ENCODE measurements around the gene COX19. TPM values are rescaled to one million over a fixed set of nuclear protein-coding genes. Genes with fewer than 3 reads are reported as not detected.

The COX19 gene
- total and polyA plus RNA-seq, 2 donors (not counting 1 experiment from before 2014, with no cell fraction given): 14.7 to 38.3 TPM

- Histone ChIP-seq H3K79me2 (ENCODE audit: control insufficient read depth, insufficient read depth, low read length) (no peaks in the 10 kb centered on the region), H3K4me3 (ENCODE audit: control extremely low read depth in 1 of 5, extremely low read depth in 1 of 5, insufficient read depth in 1 of 5, low read depth in 2 of 5, low read length in 4 of 5) (no peak overlapping the region), H3K27ac (ENCODE audit: low read length in 2 of 2) (no peak overlapping the region), H3K4me1 (ENCODE audit: control insufficient read depth in 2 of 2, insufficient read depth in 2 of 2, low read length in 2 of 2) (peaks cover 7 to 26% of the 10 kb centered on the region in 2 donors), H2AFZ (ENCODE audit: insufficient read depth, low read depth, low read length, poor library complexity, severe bottlenecking) (no peak overlapping the region), H3K9ac (ENCODE audit: low read length) (no peak overlapping the region), H3K4me2 (replicated peaks; ENCODE audit: low read depth, low read length, poor library complexity, severe bottlenecking) (no peak overlapping the region), H4K20me1 (ENCODE audit: control insufficient read depth, insufficient read depth, low read length, poor library complexity, severe bottlenecking) (peaks cover 4% of the 10 kb centered on the region), H3K9me3 (ENCODE audit: control extremely low read depth in 1 of 3, control insufficient read depth in 2 of 3, insufficient read depth in 1 of 3, low read length in 2 of 3) (peaks cover 0 to 12% (median 0%) of the 10 kb centered on the region in 3 donors), H3K27me3 (replicated peaks in 1 of 4; ENCODE audit: control extremely low read depth in 1 of 4, control insufficient read depth in 3 of 4, insufficient read depth in 4 of 4, low read length in 3 of 4) (peaks cover 0 to 27% (median 5%) of the 10 kb centered on the region in 4 experiments), H3K36me3 (replicated peaks in 1 of 2; ENCODE audit: control extremely low read depth in 1 of 2, control insufficient read depth in 1 of 2, extremely low read depth in 1 of 2, insufficient read depth in 2 of 2, low read length in 1 of 2) (no peaks in the 10 kb centered on the region)
- CTCF ChIA-PET: interaction anchor here (2.8 kb wide), 1 partner anchor 50 kb away, joined by 11 read pairs; no protein-coding TSS in a partner anchor
- no peak for ATAC-seq (ENCODE audit: low read depth)
- Mint-ChIP-seq H3K27me3 (peaks cover 19% of the 10 kb centered on the region), H3K4me3 (no peak overlapping the region), H3K27ac (no peak overlapping the region), H3K9me3 (ENCODE audit: insufficient read depth) (no peaks in the 10 kb centered on the region), H3K4me1 (peaks cover 11% of the 10 kb centered on the region)
- intact Hi-C loops (cut with micrococcal nuclease): loop anchor here (2.0 kb wide), 1 partner anchor 17 kb away; the partner anchor contains the start of gene COX19
- WGBS (ENCODE audit: insufficient coverage): 94% methylated on average over 28 of the region's 32 CpGs
- no peak for TF ChIP-seq CTCF (IDR thresholded peaks at IDR 0.05)
- no peak for TF ChIP-seq EZH2 (IDR thresholded peaks at IDR 0.05; ENCODE audit: borderline replicate concordance, insufficient read depth, low read depth, low read length, poor library complexity, severe bottlenecking)
- POLR2A ChIA-PET: no interaction called here
- no peak for DNase-seq
Observed at GRCh38 chr7:957418-958220, 17.7 kb downstream of the COX19 start.

DNA sequence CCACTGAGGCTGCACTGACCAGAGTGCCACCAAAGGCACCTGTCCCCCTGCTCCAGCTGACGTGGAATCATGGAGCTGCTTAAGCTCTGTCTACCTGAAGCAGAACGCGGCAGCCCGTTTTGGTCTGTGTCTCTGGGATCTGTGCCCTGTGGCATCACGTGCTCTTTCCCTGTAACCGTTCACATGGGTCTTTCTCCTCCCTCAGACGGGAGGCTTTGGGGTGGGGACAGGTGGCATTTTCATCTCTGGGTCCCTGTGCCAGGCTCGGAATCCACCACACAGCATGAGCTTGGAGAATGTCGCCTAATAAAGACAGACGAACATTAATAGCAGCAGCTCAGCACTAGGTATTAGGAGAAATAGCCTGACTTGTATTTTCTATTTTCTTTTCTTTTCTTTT lies 19.3 kb downstream of the COX19 start:
- H3K4me1 ChIP-seq (ENCODE audit: control insufficient read depth in 2 of 2, insufficient read depth in 2 of 2, low read length in 2 of 2): peaks cover 7 to 26% of the 10 kb centered on the region in 2 donors

More for the DNA sequence above, 19.3 kb downstream of the COX19 start:
- ChIA-PET POLR2A (interaction anchor here (0.6 to 1.4 kb wide), 3 partner anchors 33 to 117 kb away, joined by 4 read pairs; no protein-coding TSS in a partner anchor), CTCF (interaction anchor here (0.7 to 3.3 kb wide), 8 partner anchors 17 to 515 kb away, joined by 4 to 11 read pairs (median 4); no protein-coding TSS in a partner anchor)
- Histone ChIP-seq H4K20me1 (ENCODE audit: control insufficient read depth, insufficient read depth, low read length, poor library complexity, severe bottlenecking) (no peaks in the 10 kb centered on the region), H3K9ac (ENCODE audit: low read length) (no peak overlapping the region), H2AFZ (ENCODE audit: insufficient read depth, low read depth, low read length, poor library complexity, severe bottlenecking) (no peak overlapping the region), H3K4me3 (ENCODE audit: control extremely low read depth in 1 of 5, extremely low read depth in 1 of 5, insufficient read depth in 1 of 5, low read depth in 2 of 5, low read length in 4 of 5) (no peak overlapping the region), H3K27me3 (replicated peaks in 1 of 4; ENCODE audit: control extremely low read depth in 1 of 4, control insufficient read depth in 3 of 4, insufficient read depth in 4 of 4, low read length in 3 of 4) (peaks cover 0 to 21% (median 5%) of the 10 kb centered on the region in 4 experiments), H3K4me2 (replicated peaks; ENCODE audit: low read depth, low read length, poor library complexity, severe bottlenecking) (no peak overlapping the region), H3K27ac (ENCODE audit: low read length in 2 of 2) (no peak overlapping the region), H3K36me3 (replicated peaks in 1 of 2; ENCODE audit: control extremely low read depth in 1 of 2, control insufficient read depth in 1 of 2, extremely low read depth in 1 of 2, insufficient read depth in 2 of 2, low read length in 1 of 2) (no peaks in the 10 kb centered on the region), H3K9me3 (ENCODE audit: control extremely low read depth in 1 of 3, control insufficient read depth in 2 of 3, insufficient read depth in 1 of 3, low read length in 2 of 3) (peaks cover 0 to 7% (median 0%) of the 10 kb centered on the region in 3 donors), H3K79me2 (ENCODE audit: control insufficient read depth, insufficient read depth, low read length) (no peaks in the 10 kb centered on the region)
- Mint-ChIP-seq H3K4me1 (peaks cover 10% of the 10 kb centered on the region), H3K9me3 (ENCODE audit: insufficient read depth) (no peaks in the 10 kb centered on the region), H3K27me3 (peaks cover 10% of the 10 kb centered on the region), H3K4me3 (peak overlapping the region; percentile 62), H3K27ac (no peak overlapping the region)
- intact Hi-C loops (cut with micrococcal nuclease): loop anchor here (2.0 kb wide), 1 partner anchor 19 kb away; the partner anchor contains the start of gene COX19
- DNase-seq (no peak), ATAC-seq (ENCODE audit: low read depth) (no peak)
- 91% methylated on average over 6 of the region's 10 CpGs for WGBS (ENCODE audit: insufficient coverage)
- TF ChIP-seq CTCF (IDR thresholded peaks at IDR 0.05) (no peak), EZH2 (IDR thresholded peaks at IDR 0.05; ENCODE audit: borderline replicate concordance, insufficient read depth, low read depth, low read length, poor library complexity, severe bottlenecking) (no peak)

Measured in B cell (primary cell).